ENCODE data around the gene ANKRD12. TPM values are rescaled to one million over a fixed set of nuclear protein-coding genes. Genes with fewer than 3 reads are reported as not detected.

The ANKRD12 gene
- total and polyA plus RNA-seq, 10 of the 15 experiments (the other 5 are each of a cell fraction or from before 2014, with no cell fraction given), result 5.9 to 45.7 (median 20.2) TPM

DNA sequence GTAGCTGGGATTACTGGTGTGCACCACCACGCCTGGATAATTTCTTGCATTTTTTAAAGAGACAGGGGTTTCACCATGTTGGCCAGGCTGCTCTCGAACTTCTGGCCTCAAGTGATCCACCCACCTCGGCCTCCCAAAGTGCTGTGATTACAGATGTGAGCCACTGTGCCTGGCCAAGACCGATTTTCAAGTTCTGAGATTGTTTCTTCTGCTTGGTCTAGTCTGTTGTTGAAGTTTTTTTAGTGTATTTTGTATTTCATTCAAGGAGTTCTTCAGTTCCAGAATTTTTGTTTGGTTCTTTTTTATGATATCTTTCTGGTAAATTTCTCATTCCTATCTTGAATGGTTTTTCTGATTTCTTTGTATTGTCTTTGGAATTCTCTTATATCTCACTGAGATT lies 96.4 kb downstream of the ANKRD12 start (continued):
- TF ChIP-seq, protein P1, sequence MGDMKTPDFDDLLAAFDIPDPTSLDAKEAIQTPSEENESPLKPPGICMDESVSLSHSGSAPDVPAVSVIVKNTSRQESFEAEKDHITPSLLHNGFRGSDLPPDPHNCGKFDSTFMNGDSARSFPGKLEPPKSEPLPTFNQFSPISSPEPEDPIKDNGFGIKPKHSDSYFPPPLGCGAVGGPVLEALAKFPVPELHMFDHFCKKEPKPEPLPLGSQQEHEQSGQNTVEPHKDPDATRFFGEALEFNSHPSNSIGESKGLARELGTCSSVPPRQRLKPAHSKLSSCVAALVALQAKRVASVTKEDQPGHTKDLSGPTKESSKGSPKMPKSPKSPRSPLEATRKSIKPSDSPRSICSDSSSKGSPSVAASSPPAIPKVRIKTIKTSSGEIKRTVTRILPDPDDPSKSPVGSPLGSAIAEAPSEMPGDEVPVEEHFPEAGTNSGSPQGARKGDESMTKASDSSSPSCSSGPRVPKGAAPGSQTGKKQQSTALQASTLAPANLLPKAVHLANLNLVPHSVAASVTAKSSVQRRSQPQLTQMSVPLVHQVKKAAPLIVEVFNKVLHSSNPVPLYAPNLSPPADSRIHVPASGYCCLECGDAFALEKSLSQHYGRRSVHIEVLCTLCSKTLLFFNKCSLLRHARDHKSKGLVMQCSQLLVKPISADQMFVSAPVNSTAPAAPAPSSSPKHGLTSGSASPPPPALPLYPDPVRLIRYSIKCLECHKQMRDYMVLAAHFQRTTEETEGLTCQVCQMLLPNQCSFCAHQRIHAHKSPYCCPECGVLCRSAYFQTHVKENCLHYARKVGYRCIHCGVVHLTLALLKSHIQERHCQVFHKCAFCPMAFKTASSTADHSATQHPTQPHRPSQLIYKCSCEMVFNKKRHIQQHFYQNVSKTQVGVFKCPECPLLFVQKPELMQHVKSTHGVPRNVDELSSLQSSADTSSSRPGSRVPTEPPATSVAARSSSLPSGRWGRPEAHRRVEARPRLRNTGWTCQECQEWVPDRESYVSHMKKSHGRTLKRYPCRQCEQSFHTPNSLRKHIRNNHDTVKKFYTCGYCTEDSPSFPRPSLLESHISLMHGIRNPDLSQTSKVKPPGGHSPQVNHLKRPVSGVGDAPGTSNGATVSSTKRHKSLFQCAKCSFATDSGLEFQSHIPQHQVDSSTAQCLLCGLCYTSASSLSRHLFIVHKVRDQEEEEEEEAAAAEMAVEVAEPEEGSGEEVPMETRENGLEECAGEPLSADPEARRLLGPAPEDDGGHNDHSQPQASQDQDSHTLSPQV (IDR thresholded peaks at IDR 0.05), result no peak

- DNase-seq (ENCODE audit: low read depth, low spot score) (no peak), FAIRE-seq (no peak), ATAC-seq (no peak)
- Histone ChIP-seq H3K27me3 (replicated peaks in 1 of 2; ENCODE audit: control insufficient read depth in 2 of 2, insufficient read depth in 2 of 2, low read length in 1 of 2) (no peaks in the 10 kb centered on the region), H3K79me2 (ENCODE audit: control insufficient read depth, insufficient read depth, low read length) (no peaks in the 10 kb centered on the region; the same call in none of the 2 replicates), H3K9me3 (replicated peaks; ENCODE audit: control insufficient read depth, insufficient read depth, low read length) (peaks cover 14% of the 10 kb centered on the region; the same call in 2 of the 3 replicates), H2AFZ (ENCODE audit: control insufficient read depth, low read depth, low read length) (no peak overlapping the region), H3K4me2 (ENCODE audit: control insufficient read depth, insufficient read depth) (no peak overlapping the region), H3K9ac (ENCODE audit: control insufficient read depth, insufficient read depth, low read length) (no peak overlapping the region), H3K4me1 (ENCODE audit: control insufficient read depth, insufficient read depth, low read length) (no peaks in the 10 kb centered on the region), H4K20me1 (ENCODE audit: control insufficient read depth, insufficient read depth) (no peaks in the 10 kb centered on the region), H3K36me3 (ENCODE audit: control insufficient read depth in 2 of 2, insufficient read depth in 2 of 2, low read length in 1 of 2) (peaks cover 8 to 21% of the 10 kb centered on the region in 2 experiments), H3K27ac (ENCODE audit: control insufficient read depth, insufficient read depth) (no peak overlapping the region), H3K4me3 (no peak overlapping the region)
- SMC1A ChIA-PET (ENCODE audit: uncharacterized antibody, unreplicated experiment), result interaction anchor here (0.7 kb wide), 1 partner anchor 118 kb away, joined by 3 read pairs; no protein-coding TSS in a partner anchor
- no TSS peak for BruUV-seq (replicated peaks)
- intact Hi-C loops (cut with micrococcal nuclease; ENCODE audit: unreplicated experiment), result no loop called here
- in situ Hi-C loops (cut with MboI), result no loop called here
- RAD21 ChIA-PET (ENCODE audit: unreplicated experiment), result no interaction called here
- POLR2A ChIA-PET, result no interaction called here
- 98% methylated on average over 10 of the region's 10 CpGs for whole genome bisulfite sequencing (ENCODE audit: insufficient coverage, insufficient replicate concordance, low lambda C conversion rate, missing lambda C conversion rate)
- CTCF ChIA-PET, result no interaction called here
- TF ChIP-seq YBX1 (IDR thresholded peaks at IDR 0.05) (no peak), KDM1A (IDR thresholded peaks at IDR 0.05; ENCODE audit: borderline replicate concordance) (no peak), RELA (IDR thresholded peaks at IDR 0.05; ENCODE audit: borderline replicate concordance, partially characterized antibody) (no peak), NR2C2 (IDR thresholded peaks at IDR 0.05; ENCODE audit: borderline replicate concordance, control insufficient read depth, insufficient read length, low read depth) (no peak)
- TF ChIP-seq, protein P2, sequence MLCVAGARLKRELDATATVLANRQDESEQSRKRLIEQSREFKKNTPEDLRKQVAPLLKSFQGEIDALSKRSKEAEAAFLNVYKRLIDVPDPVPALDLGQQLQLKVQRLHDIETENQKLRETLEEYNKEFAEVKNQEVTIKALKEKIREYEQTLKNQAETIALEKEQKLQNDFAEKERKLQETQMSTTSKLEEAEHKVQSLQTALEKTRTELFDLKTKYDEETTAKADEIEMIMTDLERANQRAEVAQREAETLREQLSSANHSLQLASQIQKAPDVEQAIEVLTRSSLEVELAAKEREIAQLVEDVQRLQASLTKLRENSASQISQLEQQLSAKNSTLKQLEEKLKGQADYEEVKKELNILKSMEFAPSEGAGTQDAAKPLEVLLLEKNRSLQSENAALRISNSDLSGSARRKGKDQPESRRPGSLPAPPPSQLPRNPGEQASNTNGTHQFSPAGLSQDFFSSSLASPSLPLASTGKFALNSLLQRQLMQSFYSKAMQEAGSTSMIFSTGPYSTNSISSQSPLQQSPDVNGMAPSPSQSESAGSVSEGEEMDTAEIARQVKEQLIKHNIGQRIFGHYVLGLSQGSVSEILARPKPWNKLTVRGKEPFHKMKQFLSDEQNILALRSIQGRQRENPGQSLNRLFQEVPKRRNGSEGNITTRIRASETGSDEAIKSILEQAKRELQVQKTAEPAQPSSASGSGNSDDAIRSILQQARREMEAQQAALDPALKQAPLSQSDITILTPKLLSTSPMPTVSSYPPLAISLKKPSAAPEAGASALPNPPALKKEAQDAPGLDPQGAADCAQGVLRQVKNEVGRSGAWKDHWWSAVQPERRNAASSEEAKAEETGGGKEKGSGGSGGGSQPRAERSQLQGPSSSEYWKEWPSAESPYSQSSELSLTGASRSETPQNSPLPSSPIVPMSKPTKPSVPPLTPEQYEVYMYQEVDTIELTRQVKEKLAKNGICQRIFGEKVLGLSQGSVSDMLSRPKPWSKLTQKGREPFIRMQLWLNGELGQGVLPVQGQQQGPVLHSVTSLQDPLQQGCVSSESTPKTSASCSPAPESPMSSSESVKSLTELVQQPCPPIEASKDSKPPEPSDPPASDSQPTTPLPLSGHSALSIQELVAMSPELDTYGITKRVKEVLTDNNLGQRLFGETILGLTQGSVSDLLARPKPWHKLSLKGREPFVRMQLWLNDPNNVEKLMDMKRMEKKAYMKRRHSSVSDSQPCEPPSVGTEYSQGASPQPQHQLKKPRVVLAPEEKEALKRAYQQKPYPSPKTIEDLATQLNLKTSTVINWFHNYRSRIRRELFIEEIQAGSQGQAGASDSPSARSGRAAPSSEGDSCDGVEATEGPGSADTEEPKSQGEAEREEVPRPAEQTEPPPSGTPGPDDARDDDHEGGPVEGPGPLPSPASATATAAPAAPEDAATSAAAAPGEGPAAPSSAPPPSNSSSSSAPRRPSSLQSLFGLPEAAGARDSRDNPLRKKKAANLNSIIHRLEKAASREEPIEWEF (IDR thresholded peaks at IDR 0.05; ENCODE audit: insufficient replicate concordance, low read depth, low read length), result no peak
- TF ChIP-seq, protein P3, sequence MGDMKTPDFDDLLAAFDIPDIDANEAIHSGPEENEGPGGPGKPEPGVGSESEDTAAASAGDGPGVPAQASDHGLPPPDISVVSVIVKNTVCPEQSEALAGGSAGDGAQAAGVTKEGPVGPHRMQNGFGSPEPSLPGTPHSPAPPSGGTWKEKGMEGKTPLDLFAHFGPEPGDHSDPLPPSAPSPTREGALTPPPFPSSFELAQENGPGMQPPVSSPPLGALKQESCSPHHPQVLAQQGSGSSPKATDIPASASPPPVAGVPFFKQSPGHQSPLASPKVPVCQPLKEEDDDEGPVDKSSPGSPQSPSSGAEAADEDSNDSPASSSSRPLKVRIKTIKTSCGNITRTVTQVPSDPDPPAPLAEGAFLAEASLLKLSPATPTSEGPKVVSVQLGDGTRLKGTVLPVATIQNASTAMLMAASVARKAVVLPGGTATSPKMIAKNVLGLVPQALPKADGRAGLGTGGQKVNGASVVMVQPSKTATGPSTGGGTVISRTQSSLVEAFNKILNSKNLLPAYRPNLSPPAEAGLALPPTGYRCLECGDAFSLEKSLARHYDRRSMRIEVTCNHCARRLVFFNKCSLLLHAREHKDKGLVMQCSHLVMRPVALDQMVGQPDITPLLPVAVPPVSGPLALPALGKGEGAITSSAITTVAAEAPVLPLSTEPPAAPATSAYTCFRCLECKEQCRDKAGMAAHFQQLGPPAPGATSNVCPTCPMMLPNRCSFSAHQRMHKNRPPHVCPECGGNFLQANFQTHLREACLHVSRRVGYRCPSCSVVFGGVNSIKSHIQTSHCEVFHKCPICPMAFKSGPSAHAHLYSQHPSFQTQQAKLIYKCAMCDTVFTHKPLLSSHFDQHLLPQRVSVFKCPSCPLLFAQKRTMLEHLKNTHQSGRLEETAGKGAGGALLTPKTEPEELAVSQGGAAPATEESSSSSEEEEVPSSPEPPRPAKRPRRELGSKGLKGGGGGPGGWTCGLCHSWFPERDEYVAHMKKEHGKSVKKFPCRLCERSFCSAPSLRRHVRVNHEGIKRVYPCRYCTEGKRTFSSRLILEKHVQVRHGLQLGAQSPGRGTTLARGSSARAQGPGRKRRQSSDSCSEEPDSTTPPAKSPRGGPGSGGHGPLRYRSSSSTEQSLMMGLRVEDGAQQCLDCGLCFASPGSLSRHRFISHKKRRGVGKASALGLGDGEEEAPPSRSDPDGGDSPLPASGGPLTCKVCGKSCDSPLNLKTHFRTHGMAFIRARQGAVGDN (IDR thresholded peaks at IDR 0.05), result no peak
Observed at GRCh38 chr18:9233771-9234440, 97.3 kb downstream of the ANKRD12 start.

All from GM12878 (cell line).